H9 (cell line): Measurements from ENCODE around the gene MRO. TPM values are rescaled to one million over a fixed set of nuclear protein-coding genes. Genes with fewer than 3 reads are reported as not detected.

Source experiments
- DNase-seq: peaks from one replicate; pipeline ENCODE4 v3.0.0-alpha.2; 2017
- H2AFZ ChIP-seq: one replicate; pipeline ENCODE4 v1.6.1; 2013; ENCODE audit warnings: mild to moderate bottlenecking, low read length, control low read depth, moderate library complexity
- H2AK5ac ChIP-seq: 2 replicates; pipeline ENCODE4 v1.6.1; 2013; ENCODE audit warnings: low read length, control low read depth, mixed read lengths; ENCODE audit not compliant: insufficient read length
- H2BK120ac ChIP-seq: one replicate; pipeline ENCODE4 v1.6.1; 2013; ENCODE audit warnings: low read depth, mild to moderate bottlenecking, low read length, control low read depth, inconsistent platforms; ENCODE audit not compliant: poor library complexity, severe bottlenecking
- H2BK12ac ChIP-seq: 2 replicates; pipeline ENCODE4 v1.6.1; 2013; ENCODE audit warnings: low read length, control low read depth, mixed read lengths, low read depth; ENCODE audit not compliant: insufficient read length
- H2BK15ac ChIP-seq: 2 replicates; pipeline ENCODE4 v1.6.1; 2013; ENCODE audit warnings: low read depth, low read length, control low read depth
- H2BK20ac ChIP-seq: one replicate; pipeline ENCODE4 v1.6.1; 2013; ENCODE audit warnings: low read depth, mild to moderate bottlenecking, low read length, control low read depth, inconsistent platforms; ENCODE audit not compliant: poor library complexity, severe bottlenecking
- H2BK5ac ChIP-seq: 2 replicates; pipeline ENCODE4 v1.6.1; 2013; ENCODE audit warnings: low read length, control low read depth, mixed read lengths; ENCODE audit not compliant: insufficient read length
- H3K14ac ChIP-seq: 2 replicates; pipeline ENCODE4 v1.6.1; 2013; ENCODE audit warnings: low read length, control low read depth; ENCODE audit not compliant: insufficient read depth
- H3K18ac ChIP-seq: 2 replicates; pipeline ENCODE4 v1.6.1; 2013; ENCODE audit warnings: low read depth, mild to moderate bottlenecking, mixed read lengths, low read length, control low read depth; ENCODE audit not compliant: insufficient read length
- H3K23ac ChIP-seq: 2 replicates; pipeline ENCODE4 v1.6.1; 2013; ENCODE audit warnings: low read length, control low read depth, mixed read lengths, low read depth; ENCODE audit not compliant: insufficient read length
- H3K23me2 ChIP-seq: 2 replicates; pipeline ENCODE4 v1.6.1; 2013; ENCODE audit warnings: low read depth, mild to moderate bottlenecking, mixed read lengths, low read length, control low read depth; ENCODE audit not compliant: insufficient read length, poor library complexity, severe bottlenecking
- H3K27ac ChIP-seq: 2 replicates; pipeline ENCODE4 v1.5.1; 2013; ENCODE audit warnings: low read length, control low read depth, mixed read lengths, low read depth; ENCODE audit not compliant: insufficient read length
- H3K27me3 ChIP-seq: 2 replicates; pipeline ENCODE4 v1.6.1; 2013; ENCODE audit warnings: low read length, control low read depth, inconsistent platforms; ENCODE audit not compliant: insufficient read depth
- H3K4ac ChIP-seq: 2 replicates; pipeline ENCODE4 v1.6.1; 2013; ENCODE audit warnings: low read depth, mild to moderate bottlenecking, control low read depth, inconsistent platforms, low read length, moderate library complexity
- H3K4me1 ChIP-seq: 2 replicates; pipeline ENCODE4 v1.6.1; 2013; ENCODE audit warnings: low read length, control low read depth, inconsistent platforms; ENCODE audit not compliant: insufficient read depth
- H3K4me2 ChIP-seq: 2 replicates; pipeline ENCODE4 v1.6.1; 2013; ENCODE audit warnings: low read length, control low read depth, mixed read lengths; ENCODE audit not compliant: insufficient read length, insufficient read depth
- H3K56ac ChIP-seq: 2 replicates; pipeline ENCODE4 v1.6.1; 2013; ENCODE audit warnings: low read depth, mild to moderate bottlenecking, mixed read lengths, low read length, control low read depth; ENCODE audit not compliant: insufficient read length
- H3K79me1 ChIP-seq: 2 replicates; pipeline ENCODE4 v1.6.1; 2013; ENCODE audit warnings: low read depth, mild to moderate bottlenecking, moderate library complexity, low read length, control low read depth, inconsistent platforms; ENCODE audit not compliant: insufficient read depth, poor library complexity, severe bottlenecking
- H3K79me2 ChIP-seq: 2 replicates; pipeline ENCODE4 v1.6.1; 2013; ENCODE audit warnings: low read length, control low read depth, inconsistent platforms; ENCODE audit not compliant: insufficient read depth
- H3K9ac ChIP-seq: 2 replicates; pipeline ENCODE4 v1.6.1; 2013; ENCODE audit warnings: low read length, control low read depth, mixed read lengths; ENCODE audit not compliant: insufficient read length; ENCODE audit errors: extremely low read depth
- H3K9me3 ChIP-seq: one replicate; pipeline ENCODE4 v1.6.1; 2013; ENCODE audit warnings: low read depth, low read length, inconsistent platforms; ENCODE audit not compliant: control insufficient read depth
- H3T11ph ChIP-seq: one replicate; pipeline ENCODE4 v1.6.1; 2013; ENCODE audit warnings: mild to moderate bottlenecking, low read length, control low read depth, inconsistent platforms
- H4K20me1 ChIP-seq: one replicate; pipeline ENCODE4 v1.6.1; 2013; ENCODE audit not compliant: control insufficient read depth, insufficient read length, insufficient read depth
- H4K5ac ChIP-seq: 2 replicates; pipeline ENCODE4 v1.6.1; 2013; ENCODE audit warnings: low read depth, mild to moderate bottlenecking, mixed read lengths, low read length, control low read depth; ENCODE audit not compliant: insufficient read length
- H4K8ac ChIP-seq: replicated peaks from 2 replicates; pipeline ENCODE4 v1.6.1; 2013; ENCODE audit warnings: low read length, control low read depth, mixed read lengths, low read depth; ENCODE audit not compliant: insufficient read length
- H4K91ac ChIP-seq: 2 replicates; pipeline ENCODE4 v1.6.1; 2013; ENCODE audit warnings: low read depth, mild to moderate bottlenecking, moderate library complexity, mixed read lengths, low read length, control low read depth; ENCODE audit not compliant: insufficient read length
- H3K27ac Mint-ChIP-seq, 3 experiments: 2 replicates in 2 of 3; 3 replicates in 1 of 3; pipeline ENCODE4 v1.8.0; 2020 to 2021; ENCODE audit warnings: mixed read lengths in 3 of 3, mild to moderate bottlenecking in 1 of 3, moderate library complexity in 1 of 3
- H3K27me3 Mint-ChIP-seq: 2 replicates; pipeline ENCODE4 v1.8.0; 2021; ENCODE audit warnings: low read depth, mild to moderate bottlenecking, moderate library complexity, mixed read lengths
- H3K36me3 Mint-ChIP-seq, 3 experiments: 2 replicates in 2 of 3; 3 replicates in 1 of 3; pipeline ENCODE4 v1.8.0; 2020 to 2021; ENCODE audit warnings: low read depth in 3 of 3, mixed read lengths in 3 of 3; ENCODE audit not compliant: insufficient read depth in 1 of 3
- H3K4me1 Mint-ChIP-seq, 2 experiments: 2 replicates each; pipeline ENCODE4 v1.8.0; 2020; ENCODE audit warnings: mixed read lengths in 2 of 2
- H3K4me3 Mint-ChIP-seq, 2 experiments: 2 replicates in 1 of 2; 3 replicates in 1 of 2; pipeline ENCODE4 v1.8.0; 2020 to 2021; ENCODE audit warnings: mild to moderate bottlenecking in 2 of 2, mixed read lengths in 2 of 2, moderate library complexity in 1 of 2
- H3K9me3 Mint-ChIP-seq, 2 experiments: 2 replicates in 1 of 2; 3 replicates in 1 of 2; pipeline ENCODE4 v1.8.0; 2020; ENCODE audit warnings: mild to moderate bottlenecking in 2 of 2, mixed read lengths in 2 of 2, moderate library complexity in 1 of 2
- CTCF ChIP-seq: fragments of 200-600 bp; sonication (generic); conservative IDR thresholded peaks from 3 replicates; pipeline ENCODE4 v1.8.0; 2021; ENCODE audit warnings: antibody characterized with exemption, mild to moderate bottlenecking
- WGBS: extraction: QIAGEN DNeasy Blood & Tissue Kit; methylation state at CpG from one replicate; pipeline ENCODE4 v1.1.7; 2013; ENCODE audit warnings: missing lambda C conversion rate, low lambda C conversion rate, mixed read lengths; ENCODE audit not compliant: insufficient read length; ENCODE audit errors: extremely low coverage; 5-methylcytosine and 5-hydroxymethylcytosine counted together
- total RNA-seq: library from RNA; stranded (reverse); gene quantifications from 2 replicates; pipeline ENCODE4 v1.2.1, GENCODE V29; 2021

Gene MRO
- total RNA-seq, 1 experiment from 2014 or later: 0.57 TPM

GRCh38 chr18:50820901-50821520 is 1.2 kb upstream of the MRO start:
- no peak overlapping the region for H2BK15ac ChIP-seq
- H4K5ac ChIP-seq: no peak overlapping the region
- H3K4ac ChIP-seq: no peak overlapping the region
- no peak for TF ChIP-seq CTCF
- H3K9ac ChIP-seq: no peak overlapping the region
- H3K79me1 ChIP-seq: no peaks in the 10 kb centered on the region
- H3K79me2 ChIP-seq: no peaks in the 10 kb centered on the region
- WGBS: no CpG with 5 or more reads among the region's 5 CpGs
- no peaks in the 10 kb centered on the region for H3K27me3 ChIP-seq
- H3K23me2 ChIP-seq: no peaks in the 10 kb centered on the region
- no peak overlapping the region for H3K23ac ChIP-seq
- no peak overlapping the region for H4K91ac ChIP-seq
- no peak for DNase-seq
- H4K20me1 ChIP-seq: no peaks in the 10 kb centered on the region
- Mint-ChIP-seq H3K27ac (no peak overlapping the region), H3K27me3 (no peaks in the 10 kb centered on the region; the same call in 1 of the 2 replicates), H3K4me3 (no peak overlapping the region), H3K9me3 (no peaks in the 10 kb centered on the region), H3K4me1 (peaks cover 22 to 28% of the 10 kb centered on the region in 2 experiments), H3K36me3 (no peaks in the 10 kb centered on the region)
- H3T11ph ChIP-seq: no peak overlapping the region
- H2BK12ac ChIP-seq: no peak overlapping the region
- H3K4me2 ChIP-seq: no peak overlapping the region
- no peak overlapping the region for H2BK20ac ChIP-seq
- no peak overlapping the region for H3K14ac ChIP-seq
- no peak overlapping the region for H2BK5ac ChIP-seq
- no peaks in the 10 kb centered on the region for H3K9me3 ChIP-seq
- H2AK5ac ChIP-seq: no peak overlapping the region
- H3K4me1 ChIP-seq: peaks cover 4% of the 10 kb centered on the region; the same call in 1 of the 2 replicates
- H3K27ac ChIP-seq: no peak overlapping the region
- no peak overlapping the region for H3K56ac ChIP-seq
- no peak overlapping the region for H2BK120ac ChIP-seq
- no peak overlapping the region for H3K18ac ChIP-seq
- no peak overlapping the region for H2AFZ ChIP-seq
- no peak overlapping the region for H4K8ac ChIP-seq
